GM23248 (cell line): ENCODE measurements around the gene MDFIC. TPM values are rescaled to one million over a fixed set of nuclear protein-coding genes. Genes with fewer than 3 reads are reported as not detected.

Experiments
- DNase-seq: peaks from one replicate; pipeline ENCODE4 v3.0.0-alpha.2; 2015
- H2AFZ ChIP-seq: fragments of 200-600 bp; sonication (generic); 2 replicates; pipeline ENCODE4 v1.6.1; 2016; ENCODE audit warnings: antibody characterized with exemption
- H3F3A ChIP-seq: fragments of 200-600 bp; sonication (generic); 2 replicates; pipeline ENCODE4 v1.6.1; 2016; ENCODE audit warnings: mild to moderate bottlenecking, antibody characterized with exemption, mixed run types; ENCODE audit not compliant: insufficient read depth
- H3K27ac ChIP-seq: fragments of 200-600 bp; sonication (generic); 2 replicates; pipeline ENCODE4 v1.5.1; 2016; ENCODE audit warnings: mild to moderate bottlenecking
- H3K27me3 ChIP-seq: fragments of 200-600 bp; sonication (generic); replicated peaks from 2 replicates; pipeline ENCODE4 v1.6.1; 2016; ENCODE audit warnings: mild to moderate bottlenecking; ENCODE audit not compliant: insufficient read depth
- H3K36me3 ChIP-seq: fragments of 200-600 bp; sonication (generic); 2 replicates; pipeline ENCODE4 v1.6.1; 2016; ENCODE audit warnings: low read depth, mild to moderate bottlenecking
- H3K4me1 ChIP-seq: fragments of 200-600 bp; sonication (generic); 2 replicates; pipeline ENCODE4 v1.6.1; 2016; ENCODE audit warnings: mild to moderate bottlenecking; ENCODE audit not compliant: insufficient read depth
- H3K4me2 ChIP-seq: fragments of 200-600 bp; sonication (generic); one replicate; pipeline ENCODE4 v1.6.1; 2016; ENCODE audit warnings: mild to moderate bottlenecking; ENCODE audit not compliant: unreplicated experiment
- H3K4me3 ChIP-seq: fragments of 200-600 bp; sonication (generic); 2 replicates; pipeline ENCODE4 v1.5.1; 2016; ENCODE audit warnings: mild to moderate bottlenecking
- H3K79me2 ChIP-seq: fragments of 200-600 bp; sonication (generic); 2 replicates; pipeline ENCODE4 v1.6.1; 2016; ENCODE audit warnings: mild to moderate bottlenecking; ENCODE audit not compliant: insufficient read depth
- H3K9ac ChIP-seq: fragments of 200-600 bp; sonication (generic); 2 replicates; pipeline ENCODE4 v1.6.1; 2016; ENCODE audit warnings: mild to moderate bottlenecking
- H3K9me2 ChIP-seq: fragments of 200-600 bp; sonication (generic); 2 replicates; pipeline ENCODE4 v1.6.1; 2016; ENCODE audit warnings: mixed run types, mild to moderate bottlenecking, moderate library complexity; ENCODE audit not compliant: insufficient read depth
- H3K9me3 ChIP-seq: fragments of 200-600 bp; sonication (generic); one replicate; pipeline ENCODE4 v1.6.1; 2017; ENCODE audit warnings: low read depth
- H4K20me1 ChIP-seq: fragments of 200-600 bp; sonication (generic); 2 replicates; pipeline ENCODE4 v1.6.0; 2016; ENCODE audit not compliant: insufficient read depth
- EZH2 ChIP-seq: fragments of 200-600 bp; sonication (generic); IDR thresholded peaks from 2 replicates; pipeline ENCODE4 v1.6.1; 2018; ENCODE audit warnings: antibody characterized with exemption, mild to moderate bottlenecking; ENCODE audit not compliant: insufficient read depth, poor library complexity, severe bottlenecking
- EZH2phosphoT487 ChIP-seq: fragments of 200-600 bp; sonication (generic); IDR thresholded peaks from 2 replicates; pipeline ENCODE4 v1.6.1; 2018; ENCODE audit warnings: antibody characterized with exemption, moderate library complexity, mild to moderate bottlenecking, low read depth; ENCODE audit not compliant: insufficient read depth
- WGBS, 2 experiments: methylation state at CpG; one replicate each; pipeline ENCODE4 v1.1.6; 2015 to 2017; ENCODE audit warnings: low lambda C conversion rate in 2 of 2, low coverage in 1 of 2; ENCODE audit errors: missing lambda C conversion rate in 2 of 2; 5-methylcytosine and 5-hydroxymethylcytosine counted together
- in situ Hi-C: fragments of 300-500 bp; cut with MboI; formaldehyde crosslinking; loops from 2 replicates; pipeline ENCODE4 v1.15.0; 2020
- polyA plus RNA-seq: library from polyadenylated mRNA; unstranded; fragments of >200 nt; fragmentation: Nextera tagmentation; extraction: Ambion mirVana; gene quantifications from 2 replicates; pipeline ENCODE4 v1.2.1, GENCODE V29; 2016
- total RNA-seq: library from RNA; depleted of rRNA; stranded (reverse); fragments of >200 nt; shearing (Covaris generic); gene quantifications from 2 replicates; pipeline ENCODE4 v1.2.3, GENCODE V29; 2014

Gene MDFIC
- total and polyA plus RNA-seq, 2 experiments from 2014 or later, result 23.0 to 50.3 TPM

DNA sequence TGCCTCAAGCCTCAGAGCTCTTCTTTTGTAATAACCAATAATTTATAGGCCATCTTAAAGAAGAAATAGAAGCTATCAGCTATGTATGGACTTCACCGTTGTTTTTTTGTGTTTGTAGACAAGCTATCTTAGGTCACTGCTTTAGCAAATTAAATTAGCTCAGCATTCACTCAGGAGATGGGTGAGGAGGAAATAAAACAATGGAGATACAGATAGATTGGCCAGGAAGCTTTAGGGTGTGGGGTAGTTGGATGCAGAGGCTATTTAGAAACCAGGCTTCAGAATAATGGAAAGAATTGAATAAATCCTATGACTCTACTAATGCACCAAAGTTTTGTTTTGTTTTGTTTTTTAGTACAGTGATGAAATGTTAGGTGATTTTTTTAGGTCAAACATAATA is 66.1 kb downstream of the MDFIC start:
- WGBS, 2 experiments, result 62 to 65% methylated on average over 1 of the region's 1 CpG
- no peak for TF ChIP-seq EZH2
- no peak for TF ChIP-seq EZH2phosphoT487
- H3K9me2 ChIP-seq, result no peaks in the 10 kb centered on the region
- no peak overlapping the region for H3K9ac ChIP-seq
- peaks cover 49% of the 10 kb centered on the region for H3K79me2 ChIP-seq
- no peak overlapping the region for H3K4me3 ChIP-seq
- no peaks in the 10 kb centered on the region for H3K36me3 ChIP-seq
- H3K4me1 ChIP-seq, result peaks cover 29% of the 10 kb centered on the region
- in situ Hi-C loops, result no loop called here
- no peaks in the 10 kb centered on the region for H3K9me3 ChIP-seq
- H2AFZ ChIP-seq, result no peak overlapping the region
- H3K27me3 ChIP-seq, result no peaks in the 10 kb centered on the region
- no peak for DNase-seq
- H3K4me2 ChIP-seq, result no peak overlapping the region
- H3F3A ChIP-seq, result peaks cover 28% of the 10 kb centered on the region
- H3K27ac ChIP-seq, result peak overlapping the region; percentile 38
- H4K20me1 ChIP-seq, result no peaks in the 10 kb centered on the region

DNA sequence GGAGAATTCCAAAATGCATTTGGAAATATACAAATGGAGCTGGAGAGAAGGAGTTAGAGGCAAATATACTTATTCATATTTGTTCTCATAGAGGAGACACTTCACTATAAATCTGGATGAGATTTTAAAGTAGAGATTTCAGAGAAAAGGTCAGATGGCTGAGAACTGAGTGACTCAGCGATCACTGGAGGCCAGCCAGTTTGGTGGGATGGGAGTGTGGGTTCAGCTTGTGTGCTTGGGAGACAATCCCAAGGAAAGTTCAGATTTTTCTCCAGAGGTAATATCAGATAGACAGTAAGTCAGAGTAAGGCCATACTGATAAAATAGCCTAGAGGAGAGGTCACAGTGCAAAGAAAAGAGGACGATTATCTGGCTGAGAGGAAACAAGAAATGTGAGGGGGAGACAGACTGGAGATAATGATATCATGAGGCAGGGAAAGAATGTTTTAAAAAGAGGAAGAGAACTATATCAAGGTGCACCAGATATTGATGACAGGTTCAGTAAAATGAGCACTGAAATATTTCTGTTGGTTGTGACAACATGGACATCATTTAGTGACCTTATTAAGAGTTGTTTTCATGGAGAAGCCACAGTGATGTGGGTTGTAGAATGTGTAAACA is 67.0 kb downstream of the MDFIC start:
- H4K20me1 ChIP-seq, result no peaks in the 10 kb centered on the region
- H3K9me3 ChIP-seq, result no peaks in the 10 kb centered on the region
- 17 to 24% methylated on average over 2 of the region's 2 CpGs for WGBS, 2 experiments
- in situ Hi-C loops, result no loop called here
- no peak overlapping the region for H2AFZ ChIP-seq
- no peak for TF ChIP-seq EZH2
- TF ChIP-seq EZH2phosphoT487, result no peak
- no peak overlapping the region for H3K4me3 ChIP-seq
- H3K27ac ChIP-seq, result peak overlapping the region; percentile 38
- no peaks in the 10 kb centered on the region for H3K36me3 ChIP-seq
- no peaks in the 10 kb centered on the region for H3K27me3 ChIP-seq
- H3K4me2 ChIP-seq, result peak overlapping the region; percentile 19
- peaks cover 28% of the 10 kb centered on the region for H3F3A ChIP-seq
- peaks cover 29% of the 10 kb centered on the region for H3K4me1 ChIP-seq
- DNase-seq, result peak; percentile 71
- H3K79me2 ChIP-seq, result peaks cover 58% of the 10 kb centered on the region
- no peak overlapping the region for H3K9ac ChIP-seq
- no peaks in the 10 kb centered on the region for H3K9me2 ChIP-seq

DNA sequence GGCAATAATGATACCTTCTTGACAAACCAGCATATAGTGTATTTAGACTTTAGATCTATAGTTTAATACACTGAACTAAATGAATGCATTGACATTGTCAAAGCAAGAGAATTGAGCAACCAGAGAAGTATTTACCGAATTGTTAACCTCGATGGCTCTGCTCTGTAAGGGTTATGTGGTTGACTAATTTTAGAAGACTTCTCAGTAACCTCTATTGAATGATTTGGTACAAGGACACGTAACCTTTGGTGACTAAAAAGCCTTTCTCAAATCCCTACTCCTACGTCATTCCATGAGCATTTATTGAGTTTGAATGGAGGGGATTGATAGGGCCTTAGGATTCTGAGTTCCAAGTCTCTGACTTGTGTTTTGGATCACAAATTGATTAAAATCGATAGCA is 67.6 kb downstream of the MDFIC start:
- H3K36me3 ChIP-seq, result no peaks in the 10 kb centered on the region
- TF ChIP-seq EZH2 (no peak), EZH2phosphoT487 (no peak)
- 88 to 90% methylated on average over 5 of the region's 5 CpGs for WGBS, 2 experiments
- DNase-seq, result peak; percentile 13
- no peak overlapping the region for H3K4me3 ChIP-seq
- no peak overlapping the region for H3K9ac ChIP-seq
- H4K20me1 ChIP-seq, result no peaks in the 10 kb centered on the region
- H3K27me3 ChIP-seq, result no peaks in the 10 kb centered on the region
- peaks cover 64% of the 10 kb centered on the region for H3K79me2 ChIP-seq
- peaks cover 29% of the 10 kb centered on the region for H3K4me1 ChIP-seq
- no peaks in the 10 kb centered on the region for H3K9me3 ChIP-seq
- no peak overlapping the region for H3K4me2 ChIP-seq
- peak overlapping the region; percentile 38; the same call in 1 of the 2 replicates for H3K27ac ChIP-seq
- H3K9me2 ChIP-seq, result no peaks in the 10 kb centered on the region
- in situ Hi-C loops, result no loop called here
- H2AFZ ChIP-seq, result no peak overlapping the region
- peaks cover 28% of the 10 kb centered on the region for H3F3A ChIP-seq

DNA sequence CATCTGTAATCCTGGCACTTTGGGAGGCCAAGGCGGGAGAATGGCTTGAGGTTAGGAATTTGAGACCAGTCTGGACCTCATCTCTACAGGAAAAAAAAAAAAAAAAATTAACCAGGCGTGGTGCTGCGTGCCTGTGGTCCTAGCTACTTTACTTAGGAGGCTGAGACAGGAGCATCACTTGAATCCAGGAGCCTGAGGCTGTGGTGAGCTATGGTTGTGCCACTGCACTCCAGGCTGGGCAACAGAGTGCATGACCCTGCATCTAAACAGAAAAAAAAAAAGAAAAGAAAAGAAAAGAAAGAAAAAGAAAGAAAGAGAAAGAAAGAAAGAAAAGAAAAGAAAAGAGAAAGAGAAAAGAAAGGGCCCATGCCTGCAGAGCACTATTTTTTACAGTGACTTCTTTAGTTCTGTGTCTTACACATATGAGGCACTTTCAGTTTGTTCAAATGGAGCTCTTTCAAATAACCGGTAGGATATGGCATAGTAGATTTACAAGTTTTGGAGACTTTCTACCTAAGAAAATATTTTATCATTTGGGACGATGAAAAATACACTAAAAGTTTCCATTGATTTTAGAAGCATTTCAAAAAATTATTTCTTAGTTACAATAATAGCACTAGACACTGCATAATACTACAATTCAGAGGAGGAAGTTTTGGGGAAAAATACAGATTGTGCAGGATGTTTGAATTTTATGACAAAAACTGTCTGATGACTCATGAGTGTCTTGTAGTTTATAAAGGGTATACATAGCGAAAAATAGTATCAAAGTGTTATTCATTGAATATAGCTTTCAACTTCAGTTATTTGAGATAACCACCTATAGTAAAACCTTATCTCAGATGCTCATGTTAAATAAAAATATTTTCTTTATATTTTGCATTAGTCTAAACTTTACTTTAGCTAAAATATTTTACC is 75.9 kb downstream of the MDFIC start:
- no peak overlapping the region for H3K9ac ChIP-seq
- H3K9me3 ChIP-seq, result no peaks in the 10 kb centered on the region
- TF ChIP-seq EZH2 (no peak), EZH2phosphoT487 (no peak)
- H3K79me2 ChIP-seq, result peaks cover 67% of the 10 kb centered on the region
- H3K4me1 ChIP-seq, result no peaks in the 10 kb centered on the region; the same call in 1 of the 2 replicates
- no peak overlapping the region for H3K27ac ChIP-seq
- no peaks in the 10 kb centered on the region for H3K36me3 ChIP-seq
- H4K20me1 ChIP-seq, result no peaks in the 10 kb centered on the region
- H2AFZ ChIP-seq, result no peak overlapping the region
- WGBS, 2 experiments, result 97 to 98% methylated on average over 6 of the region's 6 CpGs
- H3K4me2 ChIP-seq, result no peak overlapping the region
- no peak for DNase-seq
- no peaks in the 10 kb centered on the region for H3K27me3 ChIP-seq
- no peak overlapping the region for H3K4me3 ChIP-seq
- no peaks in the 10 kb centered on the region for H3F3A ChIP-seq
- in situ Hi-C loops, result no loop called here
- H3K9me2 ChIP-seq, result no peaks in the 10 kb centered on the region
